ENCODE data around the gene FICD.
"Not testable (repeated sequence)": the region's sequence is repeated elsewhere in the genome, so short reads cannot be mapped to it uniquely, and the experiment has no call there.

FICD gene

GRCh38 chr12:108538616-108539195 is 23.6 kb downstream of the FICD start:
- DNase-seq, result no peak

GRCh38 chr12:108542320-108542719 is 27.2 kb downstream of the FICD start:
- no peak for DNase-seq

- no peak for DNase-seq
These were observed 28.6 kb downstream of the FICD start for GRCh38 chr12:108543652-108544051.

- no peak for DNase-seq
These were observed 32.6 kb downstream of the FICD start for GRCh38 chr12:108547686-108548085.

GRCh38 chr12:108548954-108549521 is 34.0 kb downstream of the FICD start:
- DNase-seq, result no peak

- peak; percentile 9 for DNase-seq
These were observed 36.5 kb downstream of the FICD start for GRCh38 chr12:108551535-108551934.

- DNase-seq, result no peak
These were observed 38.7 kb downstream of the FICD start for GRCh38 chr12:108553799-108554198.

GRCh38 chr12:108555383-108555782 is 40.3 kb downstream of the FICD start:
- not testable (repeated sequence) for DNase-seq

- no peak for DNase-seq
These were observed 44.1 kb downstream of the FICD start for GRCh38 chr12:108559007-108559655.

- DNase-seq, result no peak
These were observed 44.7 kb downstream of the FICD start for GRCh38 chr12:108559748-108560147.

GRCh38 chr12:108560321-108560721 is 45.2 kb downstream of the FICD start:
- peak; percentile 45 for DNase-seq

- DNase-seq, result peak; percentile 92
These were observed 46.0 kb downstream of the FICD start, which contains the start of gene SART3 for GRCh38 chr12:108560752-108561719. SART3 (minus strand) TSS chr12:108561173; CDS start chr12:108561154, 19 bp downstream.

GRCh38 chr12:108561852-108562347 is 46.8 kb downstream of the FICD start:
- no peak for DNase-seq

GRCh38 chr12:108562348-108563135 is 47.5 kb downstream of the FICD start, which contains the start of gene ISCU:
ISCU (plus strand) TSS chr12:108562596; CDS start chr12:108562623, 27 bp downstream.
- DNase-seq, result peak; percentile 95

- DNase-seq, result peak; percentile 85
These were observed 48.2 kb downstream of the FICD start for GRCh38 chr12:108563136-108563803.

- no peak for DNase-seq
These were observed 48.7 kb downstream of the FICD start for GRCh38 chr12:108563804-108564151.

GRCh38 chr12:108564724-108565123 is 49.6 kb downstream of the FICD start:
- no peak for DNase-seq

- no peak for DNase-seq
These were observed 50.1 kb downstream of the FICD start for GRCh38 chr12:108565146-108565545.

GRCh38 chr12:108565976-108566375 is 50.9 kb downstream of the FICD start:
- peak; percentile 68 for DNase-seq

- no peak for DNase-seq
These were observed 51.4 kb downstream of the FICD start for GRCh38 chr12:108566452-108566851.
